ENCODE data around the gene PLEKHH2. TPM values are rescaled to one million over a fixed set of nuclear protein-coding genes. Genes with fewer than 3 reads are reported as not detected.

The PLEKHH2 gene
- total and polyA plus RNA-seq, 2 experiments from 2014 or later, result 5.4 to 6.7 TPM

- no peak for ATAC-seq
- TF ChIP-seq, protein P1, sequence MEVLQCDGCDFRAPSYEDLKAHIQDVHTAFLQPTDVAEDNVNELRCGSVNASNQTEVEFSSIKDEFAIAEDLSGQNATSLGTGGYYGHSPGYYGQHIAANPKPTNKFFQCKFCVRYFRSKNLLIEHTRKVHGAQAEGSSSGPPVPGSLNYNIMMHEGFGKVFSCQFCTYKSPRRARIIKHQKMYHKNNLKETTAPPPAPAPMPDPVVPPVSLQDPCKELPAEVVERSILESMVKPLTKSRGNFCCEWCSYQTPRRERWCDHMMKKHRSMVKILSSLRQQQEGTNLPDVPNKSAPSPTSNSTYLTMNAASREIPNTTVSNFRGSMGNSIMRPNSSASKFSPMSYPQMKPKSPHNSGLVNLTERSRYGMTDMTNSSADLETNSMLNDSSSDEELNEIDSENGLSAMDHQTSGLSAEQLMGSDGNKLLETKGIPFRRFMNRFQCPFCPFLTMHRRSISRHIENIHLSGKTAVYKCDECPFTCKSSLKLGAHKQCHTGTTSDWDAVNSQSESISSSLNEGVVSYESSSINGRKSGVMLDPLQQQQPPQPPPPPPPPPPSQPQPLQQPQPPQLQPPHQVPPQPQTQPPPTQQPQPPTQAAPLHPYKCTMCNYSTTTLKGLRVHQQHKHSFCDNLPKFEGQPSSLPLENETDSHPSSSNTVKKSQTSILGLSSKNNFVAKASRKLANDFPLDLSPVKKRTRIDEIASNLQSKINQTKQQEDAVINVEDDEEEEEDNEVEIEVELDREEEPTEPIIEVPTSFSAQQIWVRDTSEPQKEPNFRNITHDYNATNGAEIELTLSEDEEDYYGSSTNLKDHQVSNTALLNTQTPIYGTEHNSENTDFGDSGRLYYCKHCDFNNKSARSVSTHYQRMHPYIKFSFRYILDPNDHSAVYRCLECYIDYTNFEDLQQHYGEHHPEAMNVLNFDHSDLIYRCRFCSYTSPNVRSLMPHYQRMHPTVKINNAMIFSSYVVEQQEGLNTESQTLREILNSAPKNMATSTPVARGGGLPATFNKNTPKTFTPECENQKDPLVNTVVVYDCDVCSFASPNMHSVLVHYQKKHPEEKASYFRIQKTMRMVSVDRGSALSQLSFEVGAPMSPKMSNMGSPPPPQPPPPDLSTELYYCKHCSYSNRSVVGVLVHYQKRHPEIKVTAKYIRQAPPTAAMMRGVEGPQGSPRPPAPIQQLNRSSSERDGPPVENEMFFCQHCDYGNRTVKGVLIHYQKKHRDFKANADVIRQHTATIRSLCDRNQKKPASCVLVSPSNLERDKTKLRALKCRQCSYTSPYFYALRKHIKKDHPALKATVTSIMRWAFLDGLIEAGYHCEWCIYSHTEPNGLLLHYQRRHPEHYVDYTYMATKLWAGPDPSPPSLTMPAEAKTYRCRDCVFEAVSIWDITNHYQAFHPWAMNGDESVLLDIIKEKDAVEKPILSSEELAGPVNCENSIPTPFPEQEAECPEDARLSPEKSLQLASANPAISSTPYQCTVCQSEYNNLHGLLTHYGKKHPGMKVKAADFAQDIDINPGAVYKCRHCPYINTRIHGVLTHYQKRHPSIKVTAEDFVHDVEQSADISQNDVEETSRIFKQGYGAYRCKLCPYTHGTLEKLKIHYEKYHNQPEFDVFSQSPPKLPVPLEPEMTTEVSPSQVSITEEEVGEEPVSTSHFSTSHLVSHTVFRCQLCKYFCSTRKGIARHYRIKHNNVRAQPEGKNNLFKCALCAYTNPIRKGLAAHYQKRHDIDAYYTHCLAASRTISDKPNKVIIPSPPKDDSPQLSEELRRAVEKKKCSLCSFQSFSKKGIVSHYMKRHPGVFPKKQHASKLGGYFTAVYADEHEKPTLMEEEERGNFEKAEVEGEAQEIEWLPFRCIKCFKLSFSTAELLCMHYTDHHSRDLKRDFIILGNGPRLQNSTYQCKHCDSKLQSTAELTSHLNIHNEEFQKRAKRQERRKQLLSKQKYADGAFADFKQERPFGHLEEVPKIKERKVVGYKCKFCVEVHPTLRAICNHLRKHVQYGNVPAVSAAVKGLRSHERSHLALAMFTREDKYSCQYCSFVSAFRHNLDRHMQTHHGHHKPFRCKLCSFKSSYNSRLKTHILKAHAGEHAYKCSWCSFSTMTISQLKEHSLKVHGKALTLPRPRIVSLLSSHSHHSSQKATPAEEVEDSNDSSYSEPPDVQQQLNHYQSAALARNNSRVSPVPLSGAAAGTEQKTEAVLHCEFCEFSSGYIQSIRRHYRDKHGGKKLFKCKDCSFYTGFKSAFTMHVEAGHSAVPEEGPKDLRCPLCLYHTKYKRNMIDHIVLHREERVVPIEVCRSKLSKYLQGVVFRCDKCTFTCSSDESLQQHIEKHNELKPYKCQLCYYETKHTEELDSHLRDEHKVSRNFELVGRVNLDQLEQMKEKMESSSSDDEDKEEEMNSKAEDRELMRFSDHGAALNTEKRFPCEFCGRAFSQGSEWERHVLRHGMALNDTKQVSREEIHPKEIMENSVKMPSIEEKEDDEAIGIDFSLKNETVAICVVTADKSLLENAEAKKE (CRISPR knock-in tag; IDR thresholded peaks at IDR 0.05), result no peak
- no peak for TF ChIP-seq STAT1 (IDR thresholded peaks at IDR 0.05; ENCODE audit: unreplicated experiment)
- no peak for TF ChIP-seq ETS1 (IDR thresholded peaks at IDR 0.05)
- no peak for TF ChIP-seq JUNB (IDR thresholded peaks at IDR 0.05; ENCODE audit: unreplicated experiment)
- TF ChIP-seq EZH2 (IDR thresholded peaks at IDR 0.05; ENCODE audit: low read depth, unreplicated experiment), result no peak
- TF ChIP-seq CREB1 (CRISPR knock-in tag; IDR thresholded peaks at IDR 0.05; ENCODE audit: low read depth), result no peak
- Histone ChIP-seq H3K9me2 (ENCODE audit: insufficient read depth) (no peaks in the 10 kb centered on the region), H3K36me3 (ENCODE audit: insufficient read depth) (no peaks in the 10 kb centered on the region), H4K20me1 (replicated peaks; ENCODE audit: insufficient read depth) (no peaks in the 10 kb centered on the region), H3K4me2 (no peak overlapping the region), H2AFZ (peak overlapping the region; percentile 44; the same call in 1 of the 2 replicates), H3F3A (replicated peaks; ENCODE audit: low read depth) (no peaks in the 10 kb centered on the region), H3K79me2 (replicated peaks; ENCODE audit: insufficient read depth) (no peaks in the 10 kb centered on the region), H3K27me3 (ENCODE audit: insufficient read depth) (no peaks in the 10 kb centered on the region), H3K27ac (ENCODE audit: low read depth) (peak overlapping the region; percentile 64; the same call in 1 of the 2 replicates), H3K4me3 (no peak overlapping the region), H3K4me1 (ENCODE audit: insufficient read depth) (peaks cover 23% of the 10 kb centered on the region)
- Mint-ChIP-seq H3K36me3 (ENCODE audit: low read depth) (no peaks in the 10 kb centered on the region), H3K27ac (0 out of 2 replicates have a peak overlapping the region, but pooled peaks have one; percentile 19), H3K9me3 (no peaks in the 10 kb centered on the region), H3K27me3 (ENCODE audit: insufficient read depth, low read depth, poor library complexity) (peaks cover 2% of the 10 kb centered on the region), H3K4me1 (peaks cover 16% of the 10 kb centered on the region; the same call in 2 of the 3 replicates), H3K4me3 (no peak overlapping the region)
- no peak for DNase-seq (ENCODE audit: low spot score)
Measured at GRCh38 chr2:43724728-43725526, 87.9 kb downstream of the PLEKHH2 start.
